ENCODE results near the gene KCNC4.

Gene KCNC4

GRCh38 chr1:110241516-110241915, 31.4 kb downstream of the KCNC4 start:
- CTCF ChIA-PET, result interaction anchor here (1.2 kb wide), 1 partner anchor 22 kb away, joined by 3 read pairs; no protein-coding TSS in a partner anchor
- H3K27me3 ChIP-seq (replicated peaks in 2 of 5; ENCODE audit: control insufficient read depth in 4 of 5, insufficient read depth in 5 of 5, low read length in 4 of 5), result peaks cover 0 to 1% (median 0%) of the 10 kb centered on the region in 5 experiments
- WGBS (ENCODE audit: insufficient coverage), result 50% methylated on average over 2 of the region's 2 CpGs

GRCh38 chr1:110242062-110242461, 31.9 kb downstream of the KCNC4 start:
- WGBS (ENCODE audit: insufficient coverage), result 100% methylated on average over 1 of the region's 4 CpGs
- peaks cover 0 to 1% (median 0%) of the 10 kb centered on the region in 5 experiments for H3K27me3 ChIP-seq (replicated peaks in 2 of 5; ENCODE audit: control insufficient read depth in 4 of 5, insufficient read depth in 5 of 5, low read length in 4 of 5)
- H3K4me3 ChIP-seq (ENCODE audit: control insufficient read depth in 1 of 7, extremely low read depth in 1 of 7, insufficient read depth in 4 of 7, low read depth in 2 of 7, low read length in 6 of 7), result no peak overlapping the region
- POLR2A ChIA-PET, result no interaction called here
- no peaks in the 10 kb centered on the region for H3K9me3 ChIP-seq (ENCODE audit: control extremely low read depth in 1 of 5, control insufficient read depth in 4 of 5, insufficient read depth in 2 of 5, low read depth in 1 of 5, low read length in 4 of 5)
- H3K36me3 ChIP-seq (ENCODE audit: control insufficient read depth in 4 of 4, insufficient read depth in 4 of 4, low read length in 3 of 4), result no peaks in the 10 kb centered on the region
- CTCF ChIA-PET, result interaction anchor here (0.6 to 1.0 kb wide), 2 partner anchors 29 to 49 kb away, joined by 3 to 4 read pairs; no protein-coding TSS in a partner anchor
- no peak for DNase-seq
- H3K4me1 ChIP-seq (ENCODE audit: control extremely low read depth in 1 of 4, control insufficient read depth in 4 of 4, insufficient read depth in 4 of 4, low read length in 3 of 4), result peaks cover 4 to 15% (median 12%) of the 10 kb centered on the region in 4 experiments
- H3K27ac ChIP-seq (ENCODE audit: insufficient read depth in 1 of 2, low read depth in 1 of 2, low read length in 2 of 2, poor library complexity in 1 of 2, severe bottlenecking in 2 of 2), result no peak overlapping the region

More at GRCh38 chr1:110241516-110241915, 31.4 kb downstream of the KCNC4 start:
- Histone ChIP-seq H3K36me3 (ENCODE audit: control insufficient read depth in 4 of 4, insufficient read depth in 4 of 4, low read length in 3 of 4) (no peaks in the 10 kb centered on the region), H3K9me3 (ENCODE audit: control extremely low read depth in 1 of 5, control insufficient read depth in 4 of 5, insufficient read depth in 2 of 5, low read depth in 1 of 5, low read length in 4 of 5) (no peaks in the 10 kb centered on the region), H3K4me3 (ENCODE audit: control insufficient read depth in 1 of 7, extremely low read depth in 1 of 7, insufficient read depth in 4 of 7, low read depth in 2 of 7, low read length in 6 of 7) (no peak overlapping the region), H3K27ac (ENCODE audit: insufficient read depth in 1 of 2, low read depth in 1 of 2, low read length in 2 of 2, poor library complexity in 1 of 2, severe bottlenecking in 2 of 2) (no peak overlapping the region), H3K4me1 (ENCODE audit: control extremely low read depth in 1 of 4, control insufficient read depth in 4 of 4, insufficient read depth in 4 of 4, low read length in 3 of 4) (peaks cover 4 to 15% (median 12%) of the 10 kb centered on the region in 4 experiments)
- POLR2A ChIA-PET, result no interaction called here
- DNase-seq, result no peak

DNA sequence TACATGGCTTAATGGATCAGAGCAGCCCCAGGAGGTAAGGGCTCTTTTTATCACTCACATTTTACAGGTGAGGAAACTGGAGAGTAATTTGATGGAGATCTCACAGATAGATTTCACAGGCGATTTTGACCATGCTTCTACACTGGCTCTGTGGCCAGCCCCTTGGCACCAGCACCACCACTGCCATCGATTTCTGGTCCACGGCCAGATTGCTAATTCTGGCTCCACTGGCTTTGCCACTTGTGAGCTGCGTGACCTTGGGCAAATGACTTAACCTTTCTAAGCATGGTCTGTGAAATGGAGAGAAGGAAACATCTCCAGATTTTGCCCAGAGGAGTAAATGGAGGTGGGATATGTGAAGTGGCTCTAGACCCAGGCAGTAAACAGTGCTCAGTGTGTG, 32.6 kb downstream of the KCNC4 start:
- Histone ChIP-seq H3K4me1 (ENCODE audit: control extremely low read depth in 1 of 4, control insufficient read depth in 4 of 4, insufficient read depth in 4 of 4, low read length in 3 of 4) (peaks cover 4 to 15% (median 12%) of the 10 kb centered on the region in 4 experiments), H3K27me3 (replicated peaks in 2 of 5; ENCODE audit: control insufficient read depth in 4 of 5, insufficient read depth in 5 of 5, low read length in 4 of 5) (peaks cover 0 to 1% (median 0%) of the 10 kb centered on the region in 5 experiments), H3K27ac (ENCODE audit: insufficient read depth in 1 of 2, low read depth in 1 of 2, low read length in 2 of 2, poor library complexity in 1 of 2, severe bottlenecking in 2 of 2) (no peak overlapping the region), H3K9me3 (ENCODE audit: control extremely low read depth in 1 of 5, control insufficient read depth in 4 of 5, insufficient read depth in 2 of 5, low read depth in 1 of 5, low read length in 4 of 5) (no peaks in the 10 kb centered on the region), H3K36me3 (ENCODE audit: control insufficient read depth in 4 of 4, insufficient read depth in 4 of 4, low read length in 3 of 4) (no peaks in the 10 kb centered on the region), H3K4me3 (ENCODE audit: control insufficient read depth in 1 of 7, extremely low read depth in 1 of 7, insufficient read depth in 4 of 7, low read depth in 2 of 7, low read length in 6 of 7) (no peak overlapping the region)
- CTCF ChIA-PET, result interaction anchor here (0.6 to 1.2 kb wide), 3 partner anchors 30 to 48 kb away, joined by 3 to 4 read pairs (median 4); no protein-coding TSS in a partner anchor
- POLR2A ChIA-PET, result no interaction called here
- DNase-seq, result no peak
- 92% methylated on average over 2 of the region's 4 CpGs for WGBS (ENCODE audit: insufficient coverage)

DNA sequence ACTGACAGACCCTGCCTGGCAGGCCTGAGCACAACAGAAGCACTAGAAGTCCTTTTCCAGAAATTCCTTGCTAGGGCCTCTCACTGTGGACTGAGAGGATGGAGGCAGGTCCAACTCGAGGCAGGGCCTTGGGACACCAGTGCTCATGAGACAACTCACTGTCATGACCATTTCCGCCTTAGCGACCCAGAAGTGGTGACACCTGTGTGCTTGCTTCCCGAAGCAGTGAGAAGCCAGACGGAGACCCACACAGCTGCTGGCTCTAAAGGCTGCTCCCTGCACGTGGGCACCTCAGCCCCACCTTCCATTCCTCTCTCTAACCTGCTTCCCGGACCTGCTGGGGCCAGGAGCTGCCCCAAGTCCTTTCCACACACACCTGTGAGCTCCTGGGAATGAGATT, 33.0 kb downstream of the KCNC4 start:
- H3K36me3 ChIP-seq (ENCODE audit: control insufficient read depth in 4 of 4, insufficient read depth in 4 of 4, low read length in 3 of 4), result no peaks in the 10 kb centered on the region
- CTCF ChIA-PET, result interaction anchor here (1.2 kb wide), 1 partner anchor 36 kb away, joined by 4 read pairs; no protein-coding TSS in a partner anchor
- H3K27ac ChIP-seq (ENCODE audit: insufficient read depth in 1 of 2, low read depth in 1 of 2, low read length in 2 of 2, poor library complexity in 1 of 2, severe bottlenecking in 2 of 2), result no peak overlapping the region
- H3K27me3 ChIP-seq (replicated peaks in 2 of 5; ENCODE audit: control insufficient read depth in 4 of 5, insufficient read depth in 5 of 5, low read length in 4 of 5), result peaks cover 0 to 1% (median 0%) of the 10 kb centered on the region in 5 experiments
- WGBS (ENCODE audit: insufficient coverage), result 71% methylated on average over 6 of the region's 7 CpGs
- H3K4me3 ChIP-seq (ENCODE audit: control insufficient read depth in 1 of 7, extremely low read depth in 1 of 7, insufficient read depth in 4 of 7, low read depth in 2 of 7, low read length in 6 of 7), result peak overlapping the region in 1 of 7 experiments; percentile 15
- H3K9me3 ChIP-seq (ENCODE audit: control extremely low read depth in 1 of 5, control insufficient read depth in 4 of 5, insufficient read depth in 2 of 5, low read depth in 1 of 5, low read length in 4 of 5), result no peaks in the 10 kb centered on the region
- peaks cover 4 to 15% (median 12%) of the 10 kb centered on the region in 4 experiments for H3K4me1 ChIP-seq (ENCODE audit: control extremely low read depth in 1 of 4, control insufficient read depth in 4 of 4, insufficient read depth in 4 of 4, low read length in 3 of 4)
- DNase-seq, result no peak
- POLR2A ChIA-PET, result no interaction called here

GRCh38 chr1:110243574-110243973, 33.5 kb downstream of the KCNC4 start:
- Histone ChIP-seq H3K27me3 (replicated peaks in 2 of 5; ENCODE audit: control insufficient read depth in 4 of 5, insufficient read depth in 5 of 5, low read length in 4 of 5) (peaks cover 0 to 1% (median 0%) of the 10 kb centered on the region in 5 experiments), H3K4me3 (ENCODE audit: control insufficient read depth in 1 of 7, extremely low read depth in 1 of 7, insufficient read depth in 4 of 7, low read depth in 2 of 7, low read length in 6 of 7) (peak overlapping the region in 1 of 7 experiments; percentile 15), H3K27ac (ENCODE audit: insufficient read depth in 1 of 2, low read depth in 1 of 2, low read length in 2 of 2, poor library complexity in 1 of 2, severe bottlenecking in 2 of 2) (no peak overlapping the region), H3K4me1 (ENCODE audit: control extremely low read depth in 1 of 4, control insufficient read depth in 4 of 4, insufficient read depth in 4 of 4, low read length in 3 of 4) (peaks cover 4 to 15% (median 12%) of the 10 kb centered on the region in 4 experiments), H3K9me3 (ENCODE audit: control extremely low read depth in 1 of 5, control insufficient read depth in 4 of 5, insufficient read depth in 2 of 5, low read depth in 1 of 5, low read length in 4 of 5) (no peaks in the 10 kb centered on the region), H3K36me3 (ENCODE audit: control insufficient read depth in 4 of 4, insufficient read depth in 4 of 4, low read length in 3 of 4) (no peaks in the 10 kb centered on the region)
- ChIA-PET CTCF (interaction anchor here (1.2 to 1.4 kb wide), 2 partner anchors 36 to 41 kb away, joined by 4 read pairs; no protein-coding TSS in a partner anchor), POLR2A (no interaction called here)
- 9% methylated on average over 9 of the region's 9 CpGs for WGBS (ENCODE audit: insufficient coverage)
- peak in 2 of 3 donors; percentile 73 to 81 for DNase-seq

- no peak for DNase-seq
- 96% methylated on average over 6 of the region's 9 CpGs for WGBS (ENCODE audit: insufficient coverage)
- H3K4me1 ChIP-seq (ENCODE audit: control extremely low read depth in 1 of 4, control insufficient read depth in 4 of 4, insufficient read depth in 4 of 4, low read length in 3 of 4), result peaks cover 4 to 15% (median 12%) of the 10 kb centered on the region in 4 experiments
- H3K9me3 ChIP-seq (ENCODE audit: control extremely low read depth in 1 of 5, control insufficient read depth in 4 of 5, insufficient read depth in 2 of 5, low read depth in 1 of 5, low read length in 4 of 5), result no peaks in the 10 kb centered on the region
- POLR2A ChIA-PET, result interaction anchor here (0.6 kb wide), 1 partner anchor 834 kb away, joined by 3 read pairs; no protein-coding TSS in a partner anchor
- no peaks in the 10 kb centered on the region for H3K36me3 ChIP-seq (ENCODE audit: control insufficient read depth in 4 of 4, insufficient read depth in 4 of 4, low read length in 3 of 4)
- H3K4me3 ChIP-seq (ENCODE audit: control insufficient read depth in 1 of 7, extremely low read depth in 1 of 7, insufficient read depth in 4 of 7, low read depth in 2 of 7, low read length in 6 of 7), result no peak overlapping the region
- CTCF ChIA-PET, result interaction anchor here (0.9 to 3.3 kb wide), 8 partner anchors 10 to 67 kb away, joined by 3 to 23 read pairs (median 4); partner anchors contain the start of gene KCNC4
- H3K27me3 ChIP-seq (replicated peaks in 2 of 5; ENCODE audit: control insufficient read depth in 4 of 5, insufficient read depth in 5 of 5, low read length in 4 of 5), result peaks cover 0 to 1% (median 0%) of the 10 kb centered on the region in 5 experiments
- H3K27ac ChIP-seq (ENCODE audit: insufficient read depth in 1 of 2, low read depth in 1 of 2, low read length in 2 of 2, poor library complexity in 1 of 2, severe bottlenecking in 2 of 2), result no peak overlapping the region
These were observed 35.9 kb downstream of the KCNC4 start for GRCh38 chr1:110245876-110246620.

GRCh38 chr1:110248746-110249145, 38.6 kb downstream of the KCNC4 start:
- Histone ChIP-seq H3K4me3 (ENCODE audit: control insufficient read depth in 1 of 7, extremely low read depth in 1 of 7, insufficient read depth in 4 of 7, low read depth in 2 of 7, low read length in 6 of 7) (no peak overlapping the region), H3K36me3 (ENCODE audit: control insufficient read depth in 4 of 4, insufficient read depth in 4 of 4, low read length in 3 of 4) (no peaks in the 10 kb centered on the region), H3K9me3 (ENCODE audit: control extremely low read depth in 1 of 5, control insufficient read depth in 4 of 5, insufficient read depth in 2 of 5, low read depth in 1 of 5, low read length in 4 of 5) (no peaks in the 10 kb centered on the region), H3K4me1 (ENCODE audit: control extremely low read depth in 1 of 4, control insufficient read depth in 4 of 4, insufficient read depth in 4 of 4, low read length in 3 of 4) (peaks cover 4 to 7% (median 7%) of the 10 kb centered on the region in 4 experiments), H3K27me3 (replicated peaks in 2 of 5; ENCODE audit: control insufficient read depth in 4 of 5, insufficient read depth in 5 of 5, low read length in 4 of 5) (peaks cover 0 to 1% (median 0%) of the 10 kb centered on the region in 5 experiments), H3K27ac (ENCODE audit: insufficient read depth in 1 of 2, low read depth in 1 of 2, low read length in 2 of 2, poor library complexity in 1 of 2, severe bottlenecking in 2 of 2) (no peak overlapping the region)
- WGBS (ENCODE audit: insufficient coverage), result 86% methylated on average over 2 of the region's 4 CpGs
- ChIA-PET POLR2A (no interaction called here), CTCF (no interaction called here)
- DNase-seq, result no peak

Data from common myeloid progenitor, CD34-positive (primary cell).